ENCODE data around the gene REG4. TPM values are rescaled to one million over a fixed set of nuclear protein-coding genes. Genes with fewer than 3 reads are reported as not detected.

REG4 gene
- total and polyA plus RNA-seq, 2 experiments from 2014 or later: 106 to 111 TPM

DNA sequence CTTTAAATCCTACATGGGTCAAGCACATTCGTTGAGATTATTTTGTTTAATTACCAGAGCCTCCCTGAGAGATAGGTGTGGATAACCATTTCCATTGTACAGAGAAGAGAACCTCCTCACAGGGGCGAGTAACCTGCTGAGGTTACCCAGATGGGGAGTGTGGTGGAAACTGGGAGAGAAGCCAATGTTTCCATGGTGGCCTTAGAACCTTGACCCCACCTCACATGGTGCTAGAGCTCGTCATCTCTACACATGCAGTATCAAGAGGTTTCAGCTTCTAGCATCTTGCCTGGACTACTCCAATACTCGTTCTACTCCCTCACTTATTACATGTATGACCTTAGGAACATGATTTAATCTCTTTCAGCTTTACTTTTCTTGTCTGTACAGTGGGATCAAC is 4.8 kb downstream of the REG4 start:
- Histone ChIP-seq H4K20me1 (ENCODE audit: insufficient read depth, poor library complexity, severe bottlenecking) (no peaks in the 10 kb centered on the region), H3K79me2 (no peaks in the 10 kb centered on the region), H3K4me2 (no peak overlapping the region), H3K4me3 (no peak overlapping the region), H3K4me1 (ENCODE audit: insufficient read depth) (no peaks in the 10 kb centered on the region), H2AFZ (no peak overlapping the region), H3K36me3 (replicated peaks; ENCODE audit: insufficient read depth, low read depth) (no peaks in the 10 kb centered on the region), H3K27me3 (no peaks in the 10 kb centered on the region), H3K9me3 (ENCODE audit: low read depth) (no peaks in the 10 kb centered on the region), H3K9me2 (replicated peaks; ENCODE audit: insufficient read depth) (no peaks in the 10 kb centered on the region), H3K27ac (no peak overlapping the region)
- 84% methylated on average over 4 of the region's 4 CpGs for WGBS (ENCODE audit: low lambda C conversion rate, missing lambda C conversion rate)
- TF ChIP-seq EZH2phosphoT487 (IDR thresholded peaks at IDR 0.05; ENCODE audit: low read depth, severe bottlenecking, unreplicated experiment): no peak
- TF ChIP-seq CTCF (IDR thresholded peaks at IDR 0.05; ENCODE audit: poor library complexity): no peak
- no peak for TF ChIP-seq EZH2 (IDR thresholded peaks at IDR 0.05; ENCODE audit: borderline replicate concordance)
- no peak for DNase-seq (ENCODE audit: low spot score)

GRCh38 chr1:119805746-119806145 is 5.5 kb downstream of the REG4 start:
- Histone ChIP-seq H3K79me2 (no peaks in the 10 kb centered on the region), H2AFZ (no peak overlapping the region), H3K27ac (no peak overlapping the region), H3K36me3 (replicated peaks; ENCODE audit: insufficient read depth, low read depth) (no peaks in the 10 kb centered on the region), H3K9me2 (replicated peaks; ENCODE audit: insufficient read depth) (no peaks in the 10 kb centered on the region), H3K9me3 (ENCODE audit: low read depth) (no peaks in the 10 kb centered on the region), H3K4me3 (no peak overlapping the region), H3K4me2 (no peak overlapping the region), H3K4me1 (ENCODE audit: insufficient read depth) (no peaks in the 10 kb centered on the region), H3K27me3 (no peaks in the 10 kb centered on the region), H4K20me1 (ENCODE audit: insufficient read depth, poor library complexity, severe bottlenecking) (no peaks in the 10 kb centered on the region)
- no peak for DNase-seq (ENCODE audit: low spot score)
- 92% methylated on average over 13 of the region's 13 CpGs for WGBS (ENCODE audit: low lambda C conversion rate, missing lambda C conversion rate)
- TF ChIP-seq EZH2 (IDR thresholded peaks at IDR 0.05; ENCODE audit: borderline replicate concordance): no peak
- no peak for TF ChIP-seq EZH2phosphoT487 (IDR thresholded peaks at IDR 0.05; ENCODE audit: low read depth, severe bottlenecking, unreplicated experiment)
- TF ChIP-seq CTCF (IDR thresholded peaks at IDR 0.05; ENCODE audit: poor library complexity): no peak

- Histone ChIP-seq H3K27me3 (no peaks in the 10 kb centered on the region), H2AFZ (no peak overlapping the region), H3K4me3 (no peak overlapping the region), H3K9me2 (replicated peaks; ENCODE audit: insufficient read depth) (no peaks in the 10 kb centered on the region), H3K4me1 (ENCODE audit: insufficient read depth) (no peaks in the 10 kb centered on the region), H4K20me1 (ENCODE audit: insufficient read depth, poor library complexity, severe bottlenecking) (no peaks in the 10 kb centered on the region), H3K9me3 (ENCODE audit: low read depth) (no peaks in the 10 kb centered on the region), H3K27ac (no peak overlapping the region), H3K79me2 (no peaks in the 10 kb centered on the region), H3K36me3 (replicated peaks; ENCODE audit: insufficient read depth, low read depth) (no peaks in the 10 kb centered on the region), H3K4me2 (no peak overlapping the region)
- no peak for TF ChIP-seq EZH2 (IDR thresholded peaks at IDR 0.05; ENCODE audit: borderline replicate concordance)
- TF ChIP-seq CTCF (IDR thresholded peaks at IDR 0.05; ENCODE audit: poor library complexity): no peak
- no peak for TF ChIP-seq EZH2phosphoT487 (IDR thresholded peaks at IDR 0.05; ENCODE audit: low read depth, severe bottlenecking, unreplicated experiment)
- no peak for DNase-seq (ENCODE audit: low spot score)
- 89% methylated on average over 8 of the region's 8 CpGs for WGBS (ENCODE audit: low lambda C conversion rate, missing lambda C conversion rate)
These were observed 6.0 kb downstream of the REG4 start for GRCh38 chr1:119805247-119805646.
